ENCODE measurements around the gene EIF2B5. TPM values are rescaled to one million over a fixed set of nuclear protein-coding genes. Genes with fewer than 3 reads are reported as not detected.

Gene EIF2B5
- total and polyA plus RNA-seq, 2 of the 13 experiments (the other 11 are each of a cell fraction or from before 2014, with no cell fraction given) = 38.4 to 60.2 TPM

- TF ChIP-seq ZNF512 (CRISPR knock-in tag; IDR thresholded peaks at IDR 0.05) = no peak
- TF ChIP-seq NFIC (IDR thresholded peaks at IDR 0.05; ENCODE audit: low read length) = no peak
- no peak for TF ChIP-seq BCLAF1 (IDR thresholded peaks at IDR 0.05)
- TF ChIP-seq RFXANK (CRISPR knock-in tag; IDR thresholded peaks at IDR 0.05) = no peak
- no peak for TF ChIP-seq HOXA9 (CRISPR knock-in tag; IDR thresholded peaks at IDR 0.05; ENCODE audit: borderline replicate concordance)
- no peak for TF ChIP-seq FOXM1 (CRISPR knock-in tag; IDR thresholded peaks at IDR 0.05)
- no peak for TF ChIP-seq CTCF (CRISPR knock-in tag; IDR thresholded peaks at IDR 0.05)
- no peak for TF ChIP-seq PAWR (CRISPR knock-in tag; IDR thresholded peaks at IDR 0.05; ENCODE audit: borderline replicate concordance)
- TF ChIP-seq ZNF562 (CRISPR knock-in tag; IDR thresholded peaks at IDR 0.05; ENCODE audit: borderline replicate concordance) = no peak
- TF ChIP-seq IRF2 (CRISPR knock-in tag; IDR thresholded peaks at IDR 0.05) = peak; percentile 86
- TF ChIP-seq MXD4 (CRISPR knock-in tag; IDR thresholded peaks at IDR 0.05) = peak; percentile 80
- TF ChIP-seq MLX (CRISPR knock-in tag; IDR thresholded peaks at IDR 0.05) = no peak; the same call in 1 of the 2 replicates
- TF ChIP-seq MNT (IDR thresholded peaks at IDR 0.05) = peak; percentile 74
- TF ChIP-seq ATF7 (IDR thresholded peaks at IDR 0.05) = no peak
- TF ChIP-seq ATF7 (CRISPR knock-in tag; IDR thresholded peaks at IDR 0.05) = no peak
- no peak for TF ChIP-seq ZBTB1 (CRISPR knock-in tag; IDR thresholded peaks at IDR 0.05; ENCODE audit: borderline replicate concordance)
- no peak for TF ChIP-seq NR2F6 (IDR thresholded peaks at IDR 0.05)
- TF ChIP-seq NR2F6 (CRISPR knock-in tag; IDR thresholded peaks at IDR 0.05) = peak; percentile 46; the same call in 1 of the 2 replicates
- TF ChIP-seq POLR2AphosphoS2 (IDR thresholded peaks at IDR 0.05; ENCODE audit: low read depth, low read length) = no peak
- no peak for TF ChIP-seq ZNF264 (CRISPR knock-in tag; IDR thresholded peaks at IDR 0.05)
- TF ChIP-seq NPAS2 (CRISPR knock-in tag; IDR thresholded peaks at IDR 0.05; ENCODE audit: borderline replicate concordance) = no peak
- TF ChIP-seq KAT8 (CRISPR knock-in tag; IDR thresholded peaks at IDR 0.05) = peak; percentile 77
Measured at GRCh38 chr3:184185461-184186183, 50.5 kb downstream of the EIF2B5 start (continued).
